ENCODE results near the gene RHOH.

GRCh38 chr4:40193578-40193977 lies 3.3 kb upstream of the RHOH start:
- no peak for TF ChIP-seq POLR2AphosphoS5 (IDR thresholded peaks at IDR 0.05)
- no peak for TF ChIP-seq CTCF (IDR thresholded peaks at IDR 0.05)
- no peak for TF ChIP-seq POLR2A (IDR thresholded peaks at IDR 0.05)
